ENCODE data around the gene TRAIP.

Gene TRAIP

DNA sequence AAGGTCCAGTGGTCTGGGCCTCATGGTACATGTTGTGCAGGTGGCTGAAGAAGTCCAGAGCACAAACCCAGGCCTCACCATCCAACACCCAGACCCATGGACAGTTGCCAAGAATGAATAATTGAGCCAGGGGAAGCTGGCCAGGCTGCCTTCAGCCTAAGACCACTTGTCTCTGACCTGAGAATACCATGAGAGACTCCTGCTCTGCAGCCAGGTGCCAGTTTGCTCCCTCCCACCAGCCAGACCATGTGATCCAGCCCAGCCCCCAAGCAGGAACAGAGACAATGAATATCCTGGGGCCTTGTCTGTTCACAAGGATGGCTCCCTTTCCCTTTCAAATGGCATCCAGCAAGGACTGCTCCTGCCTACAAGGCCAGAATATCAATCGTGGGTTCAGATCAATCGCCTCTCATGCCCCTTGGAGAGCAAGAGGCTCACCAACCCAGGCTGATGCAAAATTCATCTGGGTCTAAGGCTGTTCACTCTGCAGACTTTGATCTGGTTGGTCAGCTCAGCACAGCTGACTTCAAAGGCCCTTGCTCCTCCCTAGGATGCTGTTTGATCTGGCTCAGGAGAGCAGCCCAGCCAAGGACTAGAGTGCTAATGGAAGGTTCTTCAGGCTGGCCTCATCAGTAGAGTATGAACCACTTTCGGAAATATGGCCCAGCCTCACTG, 13.4 kb downstream of the TRAIP start:
- no peak for DNase-seq (ENCODE audit: low read depth)
- H3K4me3 ChIP-seq (ENCODE audit: low read length) = no peak overlapping the region
- TF ChIP-seq, protein P1, sequence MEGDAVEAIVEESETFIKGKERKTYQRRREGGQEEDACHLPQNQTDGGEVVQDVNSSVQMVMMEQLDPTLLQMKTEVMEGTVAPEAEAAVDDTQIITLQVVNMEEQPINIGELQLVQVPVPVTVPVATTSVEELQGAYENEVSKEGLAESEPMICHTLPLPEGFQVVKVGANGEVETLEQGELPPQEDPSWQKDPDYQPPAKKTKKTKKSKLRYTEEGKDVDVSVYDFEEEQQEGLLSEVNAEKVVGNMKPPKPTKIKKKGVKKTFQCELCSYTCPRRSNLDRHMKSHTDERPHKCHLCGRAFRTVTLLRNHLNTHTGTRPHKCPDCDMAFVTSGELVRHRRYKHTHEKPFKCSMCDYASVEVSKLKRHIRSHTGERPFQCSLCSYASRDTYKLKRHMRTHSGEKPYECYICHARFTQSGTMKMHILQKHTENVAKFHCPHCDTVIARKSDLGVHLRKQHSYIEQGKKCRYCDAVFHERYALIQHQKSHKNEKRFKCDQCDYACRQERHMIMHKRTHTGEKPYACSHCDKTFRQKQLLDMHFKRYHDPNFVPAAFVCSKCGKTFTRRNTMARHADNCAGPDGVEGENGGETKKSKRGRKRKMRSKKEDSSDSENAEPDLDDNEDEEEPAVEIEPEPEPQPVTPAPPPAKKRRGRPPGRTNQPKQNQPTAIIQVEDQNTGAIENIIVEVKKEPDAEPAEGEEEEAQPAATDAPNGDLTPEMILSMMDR (IDR thresholded peaks at IDR 0.05; ENCODE audit: insufficient read depth, low read depth, low read length, missing control alignments) = no peak

DNA sequence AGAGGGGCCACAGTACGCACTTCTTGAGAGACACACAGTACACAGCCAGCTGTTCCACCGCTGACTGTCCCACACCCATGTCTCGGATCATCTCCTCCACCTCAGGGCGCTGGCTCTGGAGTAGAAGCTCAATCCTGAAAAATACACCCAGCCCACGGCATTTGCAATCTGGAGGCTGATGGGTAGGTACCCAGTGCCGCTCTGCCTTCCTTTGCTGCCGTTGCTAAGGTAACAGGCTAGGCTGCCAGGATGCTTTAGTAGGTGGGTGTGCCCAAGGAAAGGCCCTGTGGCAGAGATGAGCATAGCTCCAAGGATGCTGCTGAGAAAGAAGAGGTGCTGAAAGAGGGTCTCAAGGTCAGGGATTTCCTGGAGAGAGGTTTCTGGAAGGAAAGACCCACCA, 14.6 kb downstream of the TRAIP start:
- H3K4me3 ChIP-seq (ENCODE audit: low read length) = no peak overlapping the region
- TF ChIP-seq, protein P1 (IDR thresholded peaks at IDR 0.05; ENCODE audit: insufficient read depth, low read depth, low read length, missing control alignments) = no peak
- no peak for DNase-seq (ENCODE audit: low read depth)

DNA sequence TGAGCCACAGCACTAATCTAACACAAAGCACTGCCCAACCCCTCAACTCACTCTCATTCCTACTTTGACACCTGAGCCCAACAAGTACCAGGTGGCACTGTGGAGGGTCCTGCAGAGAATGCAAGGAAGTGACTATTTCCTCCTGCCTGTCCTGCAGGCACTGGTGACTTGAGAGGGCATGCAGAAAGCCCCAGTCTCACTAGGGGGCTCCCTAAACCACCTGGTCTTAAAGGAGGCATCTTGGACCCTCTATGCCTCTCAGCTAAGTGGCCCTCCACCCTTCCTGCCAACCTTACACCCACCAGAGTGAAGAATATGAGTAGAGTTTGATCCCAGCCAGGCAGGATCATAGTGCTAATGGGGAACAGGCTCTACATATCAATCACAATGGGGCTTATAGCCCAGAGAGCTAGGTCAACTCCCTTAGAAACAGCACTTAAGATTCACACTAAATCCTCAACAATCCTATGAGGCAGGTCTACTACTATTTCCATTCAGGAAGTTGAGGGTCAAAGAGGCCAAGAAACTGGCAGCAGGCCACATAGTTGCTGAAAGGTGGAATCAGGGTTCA, 15.2 kb downstream of the TRAIP start:
- peak; percentile 38 for DNase-seq (ENCODE audit: low read depth)
- H3K4me3 ChIP-seq (ENCODE audit: low read length) = no peak overlapping the region
- TF ChIP-seq, protein P1 (IDR thresholded peaks at IDR 0.05; ENCODE audit: insufficient read depth, low read depth, low read length, missing control alignments) = peak; percentile 38

DNA sequence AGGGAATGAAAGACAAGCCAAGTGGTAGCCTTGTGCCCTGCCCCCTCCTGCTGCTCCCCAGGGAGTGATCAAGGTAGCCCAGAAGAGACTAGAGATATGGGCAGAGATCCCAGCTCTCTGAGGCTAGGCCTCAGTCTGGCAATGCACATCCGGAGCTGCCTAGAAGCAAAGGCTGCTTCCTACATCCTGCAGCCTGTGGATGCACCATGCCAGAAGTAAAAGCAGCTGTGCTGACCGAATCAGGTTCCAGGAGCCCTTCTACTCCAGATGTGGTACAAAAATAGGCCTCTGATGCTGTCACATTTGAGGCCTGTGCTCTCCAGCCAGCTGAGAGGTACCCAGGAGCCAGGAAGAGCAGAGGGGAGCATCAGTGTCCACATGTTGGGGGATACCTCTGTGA, 16.0 kb downstream of the TRAIP start:
- TF ChIP-seq, protein P1 (IDR thresholded peaks at IDR 0.05; ENCODE audit: insufficient read depth, low read depth, low read length, missing control alignments) = no peak
- no peak for DNase-seq (ENCODE audit: low read depth)
- no peak overlapping the region for H3K4me3 ChIP-seq (ENCODE audit: low read length)

DNA sequence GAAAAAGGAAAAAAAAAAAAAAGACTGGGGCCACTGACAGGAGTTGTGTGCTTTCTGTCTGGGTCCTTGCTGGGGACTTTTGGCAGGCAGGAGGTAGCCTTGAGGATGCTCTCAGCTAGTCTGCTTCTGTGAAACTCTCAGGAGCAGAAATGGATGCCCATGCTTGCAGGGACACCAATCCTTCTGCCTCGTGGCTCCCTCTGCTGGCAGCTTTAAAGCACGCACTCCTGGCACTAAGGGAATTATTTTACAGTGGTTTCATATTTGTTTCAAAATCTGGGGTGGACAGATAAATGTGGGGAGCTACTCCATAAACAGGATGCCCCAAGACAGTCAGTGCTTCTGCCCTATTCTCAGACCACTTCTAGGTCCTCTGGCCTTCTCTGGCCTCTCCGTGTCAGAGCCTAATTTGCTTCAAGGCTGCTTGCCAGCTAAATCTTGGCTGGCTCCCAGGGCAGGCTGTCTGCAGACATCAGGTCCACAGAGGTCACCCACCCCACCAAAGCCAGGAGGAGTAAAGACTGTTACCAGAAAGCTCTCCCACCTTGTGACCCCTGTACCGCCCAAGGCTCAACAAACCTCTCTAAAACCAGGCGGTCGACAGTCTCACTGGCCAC, 17.1 kb downstream of the TRAIP start:
- DNase-seq (ENCODE audit: low read depth) = peak; percentile 80
- no peak overlapping the region for H3K4me3 ChIP-seq (ENCODE audit: low read length)
- TF ChIP-seq, protein P1 (IDR thresholded peaks at IDR 0.05; ENCODE audit: insufficient read depth, low read depth, low read length, missing control alignments) = peak; percentile 90

GRCh38 chr3:49831341-49831740, 25.0 kb downstream of the TRAIP start:
- H3K4me3 ChIP-seq (ENCODE audit: low read length) = no peak overlapping the region
- no peak for DNase-seq (ENCODE audit: low read depth)
- TF ChIP-seq, protein P1 (IDR thresholded peaks at IDR 0.05; ENCODE audit: insufficient read depth, low read depth, low read length, missing control alignments) = no peak

All from epithelial cell of esophagus (primary cell).